HG03378 (cell line): ENCODE results near the gene MAP3K8.

Source experiments
- ATAC-seq: cut with Tn5 transposase; IDR thresholded peaks from one replicate; pipeline ENCODE4 v1.9.1; 2021; ENCODE audit warnings: mild to moderate bottlenecking, moderate library complexity; ENCODE audit not compliant: unreplicated experiment

The MAP3K8 gene

DNA sequence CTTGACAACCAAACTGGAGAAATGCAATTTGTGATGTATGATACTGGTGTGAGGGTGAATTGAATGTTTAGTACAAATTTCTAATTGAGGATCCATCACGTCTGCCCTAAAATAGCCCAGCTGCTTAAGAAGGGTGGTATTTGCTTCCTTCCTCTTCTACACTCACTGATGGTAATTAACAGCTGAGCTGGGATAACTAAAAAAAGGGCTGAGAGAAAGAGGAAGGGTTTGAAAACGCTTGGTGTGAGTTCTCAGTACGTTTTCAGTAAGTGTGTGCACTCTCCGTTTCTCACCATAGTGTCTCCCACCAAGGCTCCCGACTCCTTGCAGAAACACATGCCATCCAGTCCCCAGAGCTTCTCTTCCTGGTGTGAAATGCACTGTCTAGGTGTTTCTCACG lies 54.3 kb downstream of the MAP3K8 start:
- ATAC-seq = no peak

DNA sequence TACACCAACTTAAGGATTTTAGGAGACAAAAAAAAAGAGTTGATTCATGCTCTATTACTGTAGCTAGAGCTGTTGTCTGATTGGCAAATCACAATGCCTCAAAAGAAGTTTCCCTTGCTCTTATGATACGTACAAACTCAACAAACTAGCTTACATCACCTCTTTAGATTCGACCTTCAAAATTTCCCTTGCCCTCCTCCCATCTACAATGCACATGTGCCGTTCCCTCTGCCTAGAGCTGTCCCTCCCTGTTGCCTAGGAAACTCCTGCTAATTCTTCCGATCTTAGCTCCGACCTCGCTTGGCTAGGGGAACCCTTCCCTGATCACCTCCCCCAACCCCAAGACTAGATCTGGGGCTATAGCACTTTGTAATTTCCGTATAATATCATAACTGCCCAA lies 55.4 kb downstream of the MAP3K8 start:
- no peak for ATAC-seq

DNA sequence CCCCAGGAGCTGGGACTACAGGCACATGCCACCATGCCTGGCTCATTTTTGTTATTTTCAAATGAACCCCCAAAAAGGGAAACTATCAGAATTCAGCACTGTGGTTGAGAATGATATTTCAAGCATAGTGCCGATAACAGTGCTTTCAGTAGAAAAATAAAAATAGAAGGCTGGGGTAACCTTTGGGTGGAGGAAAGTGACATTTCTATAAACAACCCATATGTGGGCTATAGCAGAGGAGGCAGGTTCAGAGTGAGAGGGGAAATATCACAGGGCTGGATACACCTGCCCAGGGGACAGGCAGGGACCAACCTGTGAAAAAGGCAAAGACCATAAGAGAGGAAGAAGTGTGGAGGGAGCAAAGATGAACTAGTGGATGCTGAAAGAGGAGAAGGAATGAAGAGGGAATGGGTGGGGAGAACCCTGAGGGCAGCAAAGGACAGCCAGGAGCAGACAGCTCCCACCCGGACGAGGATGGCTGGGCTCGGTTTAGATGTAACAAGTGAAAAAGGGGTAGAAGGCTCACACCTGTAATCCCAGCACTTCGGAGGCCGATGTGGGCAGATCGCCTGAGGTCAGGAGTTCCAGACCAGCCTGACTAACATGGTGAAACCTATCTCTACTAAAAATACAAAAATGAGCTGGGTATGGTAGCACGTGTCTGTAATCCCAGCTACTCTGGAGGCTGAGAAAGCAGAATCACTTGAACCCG lies 56.5 kb downstream of the MAP3K8 start:
- peak; percentile 30 for ATAC-seq

DNA sequence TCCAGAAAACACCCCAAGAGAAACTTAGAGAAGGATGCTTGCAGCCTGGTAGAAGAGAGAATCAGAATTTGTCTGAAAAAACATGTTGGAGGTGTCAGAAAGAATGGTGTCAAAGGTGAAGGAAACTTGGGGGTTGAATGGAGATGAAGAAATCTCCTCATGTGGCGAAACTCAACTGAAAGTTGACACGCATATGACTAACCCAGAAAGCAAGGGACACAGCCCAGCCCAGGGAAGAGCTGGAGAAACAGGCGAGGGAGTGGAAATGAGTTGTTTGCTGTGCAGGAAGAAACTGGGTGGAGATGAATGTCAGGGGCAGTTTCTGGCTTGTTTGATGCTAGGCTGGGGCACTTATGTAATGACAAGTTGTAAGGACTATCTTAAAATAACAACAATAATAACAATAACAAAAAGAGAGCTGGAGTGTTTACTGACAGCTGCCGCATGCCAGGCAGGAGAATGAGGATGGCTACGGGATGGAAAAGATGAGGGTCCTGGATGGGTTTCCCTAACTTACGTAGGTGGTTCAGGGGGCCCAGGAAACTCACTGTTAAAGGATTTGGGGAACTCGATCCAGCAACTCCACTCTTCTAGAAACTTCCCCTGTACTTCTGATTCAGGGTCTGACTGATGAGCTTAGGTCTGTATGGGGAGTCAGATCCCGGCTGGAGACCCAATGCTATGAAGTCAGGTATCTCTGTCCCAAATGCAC lies 57.4 kb downstream of the MAP3K8 start:
- no peak for ATAC-seq

DNA sequence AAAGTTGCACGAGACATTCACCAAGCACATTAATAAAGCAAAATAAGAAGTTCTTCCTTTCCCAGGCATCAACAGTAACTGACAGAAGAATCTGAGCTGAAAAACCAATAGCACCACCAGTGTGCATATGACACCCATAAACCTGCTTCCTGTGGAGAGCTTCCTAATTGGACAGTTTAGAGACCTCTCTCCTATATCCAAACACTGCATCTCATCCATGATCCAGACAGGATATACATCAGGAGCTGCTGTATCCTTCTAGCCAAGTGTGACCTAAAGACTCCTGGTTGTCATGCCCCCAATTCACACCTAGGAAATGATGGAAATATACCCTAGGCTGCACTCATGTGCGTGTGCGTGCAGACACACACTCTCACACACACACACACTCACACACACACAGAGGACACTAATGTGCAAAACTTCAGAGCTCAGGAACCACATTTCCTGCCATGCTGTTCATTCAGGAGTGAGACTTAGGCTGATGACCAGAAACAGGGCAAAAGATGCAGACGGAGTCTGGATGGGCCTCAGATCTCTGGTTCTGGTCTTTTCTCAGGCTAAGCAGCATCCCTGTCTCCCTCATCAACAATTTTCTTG lies 58.0 kb downstream of the MAP3K8 start:
- ATAC-seq = no peak

DNA sequence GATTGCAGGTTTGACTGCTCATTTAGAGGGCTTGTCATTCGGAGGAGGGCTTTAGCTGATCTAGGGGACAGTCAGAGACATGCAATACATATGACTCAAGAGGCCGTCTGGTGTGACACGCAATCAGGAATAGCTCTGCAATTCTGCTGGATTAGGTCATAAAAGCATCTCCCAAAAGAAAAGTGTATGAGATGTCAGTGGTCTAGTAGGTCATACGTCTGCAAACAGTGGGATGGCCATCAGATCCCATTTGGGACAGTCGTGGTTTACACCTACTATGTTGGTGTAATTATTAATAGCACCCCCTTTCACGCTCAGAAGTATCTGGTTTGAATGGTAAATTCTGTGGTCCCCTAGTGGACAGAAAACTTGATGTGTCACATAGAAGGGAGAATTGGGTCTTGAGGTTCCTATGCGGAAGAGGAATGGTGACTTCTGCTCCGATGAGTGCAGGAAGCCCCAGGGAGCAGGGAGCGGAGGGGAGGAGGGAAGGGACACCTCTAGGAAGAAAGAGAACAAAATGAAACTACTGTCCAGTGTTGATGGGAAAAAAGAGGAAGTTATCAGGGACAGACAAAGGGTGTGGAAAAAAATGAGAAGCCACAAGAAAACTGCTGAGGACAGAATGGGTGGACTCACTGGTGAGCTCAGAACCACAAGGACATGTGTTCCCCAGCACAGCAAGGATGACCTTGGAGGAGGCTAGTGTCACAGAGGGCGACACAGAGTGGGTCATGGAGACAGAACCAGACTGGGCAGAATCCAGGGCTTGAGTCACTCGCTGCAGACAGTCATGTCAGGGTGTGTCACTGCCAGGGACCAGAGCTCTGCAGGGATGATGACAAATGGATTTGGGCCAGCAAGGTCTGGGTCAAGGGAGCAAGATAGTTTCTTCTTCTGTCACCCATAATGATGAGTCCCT lies 59.9 kb downstream of the MAP3K8 start:
- ATAC-seq = peak; percentile 52

DNA sequence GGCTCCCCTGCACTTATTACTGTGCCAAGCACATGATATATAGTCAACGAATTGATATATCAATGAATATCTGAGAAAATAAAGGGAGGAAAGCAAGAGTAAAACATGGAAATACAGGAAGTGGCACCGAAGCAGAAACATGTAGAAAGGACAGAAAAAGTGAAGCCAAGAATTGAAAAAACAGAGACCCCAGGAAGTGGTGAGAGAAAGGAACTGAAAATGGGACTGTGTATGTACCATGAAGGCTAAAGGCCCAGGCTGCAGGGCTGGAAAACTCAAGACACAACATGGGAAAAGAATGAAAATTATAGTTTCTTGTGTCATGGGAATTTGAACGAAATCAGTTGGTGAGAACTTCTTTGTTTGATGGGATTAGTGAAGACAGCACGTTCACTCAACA lies 60.6 kb downstream of the MAP3K8 start:
- no peak for ATAC-seq

DNA sequence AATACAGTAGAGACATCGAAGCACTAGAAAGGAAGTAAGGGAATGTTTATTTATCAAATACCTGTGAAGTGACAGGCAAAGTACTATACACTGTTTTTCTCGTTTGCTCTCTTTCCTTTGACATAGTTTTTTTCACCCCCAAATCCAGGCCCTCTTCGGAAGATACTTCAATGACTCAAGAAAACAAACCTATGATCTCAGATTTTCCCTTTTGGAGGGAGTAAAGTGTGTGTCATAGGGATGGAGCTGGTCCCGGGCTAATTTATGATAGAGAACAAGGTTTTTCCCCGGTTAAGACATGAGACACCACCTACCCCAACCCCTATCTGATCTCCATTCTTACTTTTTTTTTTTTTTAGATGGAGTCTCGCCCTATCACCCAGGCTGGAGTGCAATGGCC lies 61.7 kb downstream of the MAP3K8 start:
- ATAC-seq = no peak

DNA sequence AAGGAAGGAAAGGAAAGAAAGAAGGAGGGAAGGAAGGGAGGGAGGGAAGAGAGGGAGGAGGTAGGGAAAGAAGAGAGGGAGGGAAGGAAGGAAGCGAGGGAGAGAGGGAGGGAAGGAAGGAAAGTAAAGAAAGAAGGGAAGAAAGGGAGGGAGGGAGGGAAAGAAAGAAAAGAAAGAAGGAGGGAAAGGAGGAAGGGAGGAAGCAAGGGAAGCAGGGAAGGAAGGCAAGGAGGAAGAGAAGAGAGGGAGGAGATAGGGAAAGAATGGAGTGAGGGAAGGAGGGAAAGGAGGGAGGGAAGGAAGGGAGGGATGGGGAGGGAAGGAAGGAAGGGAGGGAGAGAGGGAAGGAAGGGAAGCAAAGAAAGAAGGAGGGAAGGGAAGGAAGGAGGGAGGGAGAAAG lies 65.8 kb downstream of the MAP3K8 start:
- no peak for ATAC-seq

DNA sequence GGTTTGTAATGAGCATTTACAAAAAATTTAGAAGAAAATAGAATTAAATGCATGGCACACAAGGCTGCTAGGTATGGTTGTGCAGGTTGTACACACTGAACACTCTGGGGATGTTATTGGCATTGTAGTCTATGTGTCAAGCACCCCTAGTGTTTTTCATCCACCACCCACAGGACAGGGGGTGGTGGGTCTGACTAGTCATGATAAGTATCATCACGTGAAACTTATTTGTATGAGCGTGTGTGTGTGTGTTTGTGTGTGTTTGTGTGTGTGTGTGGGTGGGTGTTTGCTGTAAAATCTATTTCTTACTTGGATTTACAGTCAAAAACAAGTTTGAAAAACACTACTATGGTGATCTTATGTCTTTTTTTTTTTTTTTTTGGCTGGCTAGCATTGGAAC lies 66.5 kb downstream of the MAP3K8 start:
- no peak for ATAC-seq

DNA sequence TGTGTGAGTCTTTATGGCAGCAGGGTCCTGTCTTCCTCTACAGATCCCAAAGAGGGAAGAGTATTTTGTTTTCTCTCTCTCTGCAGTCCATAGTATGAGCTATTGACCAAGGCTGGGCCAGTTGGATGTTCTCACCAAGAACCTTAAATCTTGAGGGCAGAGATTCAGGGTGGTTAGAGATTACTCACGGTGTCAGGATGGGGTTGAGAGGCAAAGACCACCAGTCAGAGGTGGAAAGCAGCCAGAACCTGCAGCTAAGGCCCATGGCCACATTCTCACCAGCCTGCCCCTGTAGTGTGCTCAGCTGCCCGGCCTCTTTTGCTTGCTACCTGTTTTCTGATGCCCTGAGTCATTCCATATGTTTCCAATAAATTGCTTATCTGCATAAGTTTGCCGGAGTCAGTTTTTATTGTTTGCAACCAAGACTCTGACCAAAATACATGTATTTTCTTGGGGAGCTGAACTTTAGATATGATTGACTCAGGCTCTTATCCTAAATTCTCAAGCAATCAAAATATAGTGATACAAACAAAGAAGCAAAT lies 67.0 kb downstream of the MAP3K8 start:
- no peak for ATAC-seq

DNA sequence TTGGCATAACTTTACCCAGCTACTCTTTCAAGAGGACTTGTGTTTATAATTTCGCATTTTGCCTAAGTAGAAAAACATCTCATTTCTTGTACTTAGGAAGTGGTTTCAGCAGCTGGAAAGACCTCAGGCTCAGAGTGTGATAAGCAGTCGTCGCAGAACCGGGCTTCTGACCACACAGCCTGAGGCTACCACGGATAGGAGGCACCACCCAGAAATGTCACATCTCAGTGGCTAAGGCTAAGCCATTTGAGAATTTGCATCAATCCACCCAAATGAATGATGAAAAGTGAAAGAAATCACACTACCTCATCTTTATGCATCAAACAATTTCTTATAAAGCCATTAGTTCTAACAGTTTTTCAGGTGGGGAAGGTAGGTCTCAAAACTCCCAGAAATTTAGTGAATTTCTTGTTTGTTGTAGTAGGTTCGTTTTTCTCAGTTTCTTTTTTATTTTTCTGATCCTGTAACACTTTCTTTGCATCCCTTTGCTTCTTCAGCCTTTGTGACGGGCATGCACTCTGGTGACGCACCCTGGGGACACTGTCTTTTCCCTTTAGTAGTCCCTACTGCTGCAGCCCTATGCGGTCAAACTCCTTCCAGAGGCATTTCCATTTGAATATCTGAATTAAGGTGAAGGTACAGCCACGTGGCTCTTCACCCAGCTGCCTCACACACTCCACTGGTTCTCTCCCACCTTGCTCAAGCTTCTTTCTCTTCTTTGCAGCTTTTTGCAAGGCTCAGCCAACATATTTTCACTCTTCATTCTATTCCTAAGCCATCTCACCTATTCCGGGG lies 68.5 kb downstream of the MAP3K8 start:
- ATAC-seq = peak; percentile 79

DNA sequence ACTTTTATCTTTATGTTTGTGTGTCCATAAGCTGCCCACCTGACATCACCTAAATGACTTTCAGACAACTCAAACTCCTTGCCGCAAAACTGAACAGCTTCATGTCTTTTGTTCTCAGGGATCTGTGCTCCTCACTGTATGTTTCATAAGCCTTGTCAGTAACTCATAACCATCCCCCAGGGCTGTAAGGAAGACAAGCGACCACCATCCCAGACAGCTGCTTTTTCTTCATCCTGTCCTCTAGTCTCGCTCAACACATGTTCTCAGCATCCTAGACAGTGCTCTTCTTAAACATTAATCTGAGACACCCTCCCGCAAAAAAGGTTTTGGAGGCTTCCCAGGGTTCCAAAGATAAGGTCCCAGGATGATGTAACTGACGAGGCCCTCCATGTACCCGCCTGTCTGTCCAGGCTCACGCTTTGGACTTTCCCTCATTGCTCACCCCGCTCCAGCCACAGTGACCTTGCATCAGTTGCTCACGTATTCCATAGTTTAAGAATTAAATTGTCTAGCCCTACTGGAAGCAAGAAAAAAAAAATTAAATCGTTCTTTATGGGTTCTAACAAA lies 69.8 kb downstream of the MAP3K8 start:
- no peak for ATAC-seq

DNA sequence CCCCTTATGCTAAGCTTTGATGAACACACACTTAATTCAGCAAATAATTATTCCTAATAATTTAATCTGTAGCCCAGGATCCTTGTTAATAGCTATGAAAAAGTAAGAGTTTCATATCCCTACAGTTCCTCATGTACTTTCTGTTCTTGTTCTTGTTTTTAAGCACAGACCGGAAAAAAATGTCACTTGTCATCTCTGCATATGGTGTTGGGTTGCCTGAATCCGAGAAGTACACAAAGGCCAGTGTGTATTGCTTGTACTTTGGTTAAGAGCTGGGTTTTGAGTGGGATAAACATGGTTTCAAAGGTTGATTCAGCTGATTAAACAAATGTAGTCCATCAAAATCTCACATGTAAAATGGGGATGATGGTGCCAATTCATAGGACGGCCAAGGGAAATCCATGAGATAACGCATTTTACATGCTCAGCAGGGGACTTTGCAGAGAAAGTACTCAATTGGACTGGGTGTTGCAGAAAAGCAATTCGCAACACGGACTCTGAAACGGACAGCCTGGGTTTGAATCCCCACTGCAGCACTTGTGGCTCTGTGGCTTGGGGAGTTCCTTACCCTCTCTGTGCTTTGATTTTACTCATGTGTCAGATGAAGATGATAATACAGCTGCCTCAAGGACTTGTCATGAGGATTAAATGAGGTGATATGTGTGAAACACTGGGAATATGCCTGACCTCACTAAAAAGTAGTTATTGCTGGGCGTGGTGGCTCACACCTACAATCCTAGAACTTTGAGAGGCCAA lies 71.7 kb downstream of the MAP3K8 start:
- no peak for ATAC-seq

DNA sequence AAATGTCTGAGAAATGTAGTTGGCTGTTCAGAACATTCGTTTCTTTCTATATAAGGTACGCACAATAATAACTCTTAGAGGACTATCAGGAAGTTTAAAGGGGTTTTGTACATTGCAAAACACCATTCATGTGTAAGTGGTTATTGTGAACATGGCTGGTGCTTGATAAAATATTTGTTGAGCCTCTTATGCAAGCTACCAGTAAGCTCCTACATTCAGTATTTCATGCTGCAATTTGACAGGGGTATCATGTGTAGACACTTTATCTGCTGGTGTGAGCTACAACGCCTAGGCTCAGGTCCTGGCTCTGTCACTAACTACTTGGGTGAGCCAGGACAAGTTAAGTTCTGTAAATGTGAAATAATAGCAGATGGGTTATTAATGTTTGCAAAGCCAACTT lies 75.5 kb downstream of the MAP3K8 start:
- ATAC-seq = no peak

DNA sequence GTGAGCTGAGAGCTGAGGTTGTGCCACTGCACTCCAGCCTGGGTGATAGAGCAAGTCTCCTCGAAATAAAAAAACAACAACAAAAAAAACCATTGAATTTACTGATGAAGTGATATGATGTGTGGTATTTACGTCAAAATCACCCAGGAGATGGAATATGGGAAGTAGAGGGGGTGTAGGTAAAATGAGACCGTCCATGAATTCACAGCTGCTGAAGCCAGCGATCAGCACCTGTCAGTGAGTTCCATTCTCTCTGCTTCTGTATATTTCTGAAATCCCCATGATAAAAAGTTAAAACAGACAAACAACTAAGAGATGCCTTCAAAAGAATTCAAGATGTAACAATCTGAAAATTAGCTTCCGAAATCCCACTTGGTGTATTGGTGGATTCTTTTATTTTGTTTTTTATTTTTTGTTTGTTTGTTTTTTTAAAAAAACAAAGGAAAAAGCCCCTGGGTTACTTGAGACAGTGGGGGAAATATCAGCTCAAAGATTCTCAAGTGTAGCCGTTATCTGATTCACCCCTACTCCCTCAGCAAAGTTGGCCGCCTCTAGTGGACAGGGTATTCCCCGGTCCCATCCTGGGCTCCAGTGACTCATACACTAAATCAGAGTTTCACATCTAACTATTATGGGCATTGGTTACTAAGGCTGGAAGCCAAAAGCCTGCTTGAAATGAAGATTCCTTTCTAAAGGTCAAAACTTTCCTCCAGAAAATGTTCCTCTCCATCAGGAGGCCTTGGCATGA lies 76.4 kb downstream of the MAP3K8 start:
- peak; percentile 94 for ATAC-seq

DNA sequence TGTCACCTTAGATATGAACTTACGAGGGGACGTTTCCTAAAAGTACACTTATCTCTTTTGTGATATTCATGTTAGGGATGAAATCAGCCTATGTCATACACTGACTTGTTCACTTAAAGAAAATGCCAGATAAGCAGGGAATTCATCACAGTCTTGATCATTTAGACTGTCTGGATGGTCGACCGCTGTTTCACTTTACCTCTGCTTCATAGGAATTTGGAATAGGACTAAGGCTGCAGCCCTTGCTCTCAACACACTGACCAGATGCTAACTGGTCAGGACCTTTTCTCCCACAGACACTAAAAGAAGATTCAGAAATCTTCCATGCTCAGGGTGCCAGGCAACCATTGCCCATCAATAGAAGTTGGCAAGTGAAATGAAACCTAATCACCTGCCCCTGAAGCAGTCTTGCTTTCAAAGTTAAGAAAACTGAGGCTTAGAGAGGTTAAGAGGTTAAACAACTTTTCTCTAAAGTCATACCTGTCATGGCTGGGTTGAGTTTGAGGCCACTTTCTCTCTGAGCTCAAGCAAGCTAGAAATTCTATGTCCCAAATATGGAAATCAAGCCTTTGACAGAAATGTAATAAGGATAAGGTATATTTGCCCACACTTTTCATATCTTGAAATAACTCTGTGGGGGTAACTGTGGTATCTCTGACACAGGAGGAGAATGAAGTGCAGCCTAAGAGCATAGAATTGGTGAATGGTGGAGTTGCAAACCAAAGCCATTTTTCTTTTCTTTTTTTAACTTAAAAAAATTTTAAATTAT lies 77.1 kb downstream of the MAP3K8 start:
- ATAC-seq = peak; percentile 45
